HG03354 (cell line): Measurements from ENCODE around the gene POLR3G.

Source experiments
- ATAC-seq: cut with Tn5 transposase; IDR thresholded peaks from one replicate; pipeline ENCODE4 v1.9.1; 2021; ENCODE audit warnings: mild to moderate bottlenecking; ENCODE audit not compliant: unreplicated experiment, poor library complexity, severe bottlenecking

POLR3G gene

DNA sequence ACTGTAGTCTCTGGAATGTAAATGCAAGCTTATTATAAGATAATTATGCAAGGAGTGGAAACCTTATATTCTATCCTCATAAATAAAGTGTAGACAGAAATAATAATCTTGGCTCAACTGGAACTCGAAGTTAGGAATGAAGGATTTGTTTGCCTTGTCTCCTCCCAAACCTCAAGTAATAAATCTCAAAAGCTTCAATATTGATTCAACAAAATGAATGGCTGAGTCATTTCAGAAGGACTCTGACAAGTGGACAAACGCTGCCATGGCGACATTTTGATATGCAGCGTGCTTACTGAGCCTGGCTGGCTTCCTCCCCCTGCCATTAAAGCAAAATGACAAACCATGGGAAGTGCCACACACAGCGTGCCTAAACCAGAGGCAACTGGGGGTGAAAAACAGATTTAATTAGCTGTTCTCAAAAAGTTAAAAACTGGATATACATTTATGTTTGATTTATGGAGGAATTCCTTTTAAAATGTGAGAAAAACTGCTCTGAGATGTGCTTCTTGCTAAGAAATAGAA, 73.5 kb downstream of the POLR3G start:
- no peak for ATAC-seq

DNA sequence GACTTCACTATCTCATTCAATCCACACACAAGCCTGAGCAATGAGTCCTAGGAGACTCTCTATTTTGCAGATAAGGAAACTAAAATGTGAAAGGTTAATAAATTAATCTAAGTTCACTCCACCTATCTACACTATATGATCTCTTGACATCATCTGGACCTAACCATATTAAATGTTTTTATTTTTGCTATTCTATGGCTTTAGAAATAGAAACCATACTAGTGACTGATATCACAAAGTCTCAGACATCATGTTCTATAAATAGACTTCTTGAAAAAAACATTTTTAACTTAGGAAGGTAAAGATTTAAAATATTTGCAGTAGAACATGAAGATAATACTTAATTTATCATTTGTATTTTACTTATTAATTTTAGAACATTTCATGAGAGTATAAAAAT, 74.6 kb downstream of the POLR3G start:
- no peak for ATAC-seq

DNA sequence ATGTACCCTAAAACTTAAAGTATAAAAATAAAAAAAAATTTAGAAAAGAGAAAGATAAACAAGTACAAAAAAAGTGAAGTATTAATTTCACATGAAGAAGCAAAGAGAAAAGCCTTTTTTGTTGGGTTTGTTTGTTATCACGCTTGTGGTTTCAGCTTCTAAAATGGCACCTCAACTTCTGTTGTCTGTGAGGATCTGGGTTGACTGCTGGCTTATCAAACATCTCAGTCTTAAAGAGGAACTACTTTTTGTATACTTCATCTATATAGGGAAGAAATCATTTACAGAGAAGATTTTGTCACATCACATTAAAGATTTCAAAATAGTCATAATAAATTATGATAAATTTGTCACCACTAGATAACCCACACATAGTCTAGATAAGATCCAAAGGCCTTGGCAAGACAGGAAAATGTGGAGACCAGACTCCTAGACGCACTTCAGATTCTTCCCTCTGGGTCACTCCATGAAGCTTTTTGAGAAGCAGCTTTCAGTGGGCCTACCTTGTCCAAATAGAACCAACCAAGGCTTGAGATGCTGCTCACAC, 75.1 kb downstream of the POLR3G start:
- no peak for ATAC-seq

DNA sequence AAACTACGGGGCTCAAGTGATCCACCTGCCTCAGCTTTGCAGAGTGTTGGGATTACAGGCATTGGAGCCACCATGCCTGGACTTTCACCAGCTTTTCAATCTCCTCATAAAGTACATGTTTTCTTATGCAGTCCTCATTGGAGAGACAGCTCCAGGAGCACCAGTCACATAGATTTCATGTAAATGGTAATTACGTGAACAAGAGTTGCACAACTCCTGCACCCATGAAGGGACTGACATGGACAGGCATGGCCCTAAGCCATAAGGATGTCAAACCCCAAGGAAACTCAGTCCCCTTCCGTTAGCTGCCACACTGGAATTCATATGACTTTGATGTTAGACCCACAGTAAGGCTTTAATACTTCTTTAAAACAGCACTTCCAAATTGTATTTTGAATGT, 76.3 kb downstream of the POLR3G start:
- ATAC-seq, result no peak

DNA sequence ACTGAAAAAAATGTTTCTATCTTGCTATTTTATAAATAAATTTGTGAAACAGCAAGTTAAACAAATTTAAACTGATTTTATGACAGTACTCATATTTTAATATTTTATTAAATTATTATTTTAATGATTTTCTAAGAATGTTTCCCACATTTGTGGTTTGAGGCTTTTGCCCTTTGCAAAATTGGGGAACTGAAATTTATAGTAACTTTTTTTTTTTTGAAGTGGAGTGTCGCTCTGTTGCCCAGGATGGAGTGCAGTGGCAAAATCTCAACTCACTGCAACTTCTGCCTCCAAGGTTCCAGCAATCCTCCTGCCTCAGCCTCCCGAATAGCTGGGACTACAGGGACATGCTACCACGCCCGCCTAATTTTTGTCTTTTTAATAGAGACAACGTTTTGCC, 76.7 kb downstream of the POLR3G start:
- ATAC-seq, result no peak

DNA sequence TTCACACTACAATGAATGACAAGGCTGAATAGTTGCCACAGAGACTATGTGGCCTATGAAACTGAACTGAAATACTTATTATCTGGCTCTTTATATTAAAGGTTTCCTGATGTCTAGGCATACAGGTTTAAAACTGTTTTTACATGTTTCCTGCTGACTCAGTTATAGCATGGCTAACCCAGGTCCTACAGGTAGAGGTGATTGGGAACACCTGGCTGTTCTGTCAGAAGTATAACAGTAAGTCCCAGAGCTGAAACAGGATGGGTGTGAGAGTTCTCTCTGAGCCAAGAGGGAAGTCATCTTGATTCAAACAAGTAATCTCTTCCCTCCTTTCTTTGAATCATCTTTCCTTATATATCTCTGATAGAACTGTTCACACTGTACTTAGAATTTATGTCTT, 79.0 kb downstream of the POLR3G start:
- ATAC-seq, result no peak

DNA sequence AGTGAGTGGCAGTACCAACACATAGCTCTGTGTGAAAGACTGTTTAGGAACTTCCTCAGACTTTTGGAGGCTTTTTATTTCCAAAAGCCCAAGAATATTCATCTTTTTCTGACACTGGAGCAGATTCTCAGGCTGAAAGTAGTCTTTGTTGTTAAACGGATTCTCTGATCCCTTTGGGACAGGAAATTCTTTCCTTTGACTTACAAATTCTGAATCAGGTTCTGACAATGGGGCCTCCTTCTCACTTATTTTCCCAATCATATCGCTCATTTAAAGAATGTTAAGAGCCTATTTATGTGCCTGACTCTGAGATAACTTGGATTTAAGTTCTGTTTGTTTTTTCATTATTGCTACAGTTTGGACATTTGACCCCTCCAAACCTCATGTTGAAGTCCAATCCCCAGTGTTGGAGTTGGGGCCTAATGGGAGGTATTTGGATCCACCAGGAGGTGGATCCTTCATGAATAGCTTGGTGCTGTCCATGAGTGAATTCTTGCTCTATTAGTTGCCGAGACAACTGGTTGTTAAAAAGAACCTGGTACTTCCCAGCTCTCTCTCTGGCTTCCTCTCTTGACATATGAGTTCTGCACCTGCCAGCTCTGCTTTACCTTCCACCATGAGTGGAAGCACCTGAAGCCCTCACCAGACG, 79.8 kb downstream of the POLR3G start:
- no peak for ATAC-seq

DNA sequence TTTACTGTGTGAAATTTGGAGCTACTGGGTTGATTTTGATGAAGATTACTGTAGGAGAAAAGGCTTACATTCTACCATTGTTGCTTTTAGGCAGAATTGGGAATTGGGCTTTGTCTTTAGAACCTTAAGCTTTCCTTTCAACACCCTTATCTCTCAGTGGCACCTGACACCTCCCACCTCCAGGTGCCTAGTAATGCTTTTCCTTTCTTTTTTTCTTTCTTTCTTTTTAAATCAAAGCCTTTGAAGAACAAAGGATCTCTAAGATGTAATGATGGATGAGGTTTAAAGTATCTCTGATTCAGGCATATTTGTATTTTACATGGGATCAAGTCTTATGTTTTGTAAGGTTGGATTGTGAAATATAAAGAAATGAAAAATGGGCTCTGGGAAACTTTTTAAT, 81.0 kb downstream of the POLR3G start:
- no peak for ATAC-seq

DNA sequence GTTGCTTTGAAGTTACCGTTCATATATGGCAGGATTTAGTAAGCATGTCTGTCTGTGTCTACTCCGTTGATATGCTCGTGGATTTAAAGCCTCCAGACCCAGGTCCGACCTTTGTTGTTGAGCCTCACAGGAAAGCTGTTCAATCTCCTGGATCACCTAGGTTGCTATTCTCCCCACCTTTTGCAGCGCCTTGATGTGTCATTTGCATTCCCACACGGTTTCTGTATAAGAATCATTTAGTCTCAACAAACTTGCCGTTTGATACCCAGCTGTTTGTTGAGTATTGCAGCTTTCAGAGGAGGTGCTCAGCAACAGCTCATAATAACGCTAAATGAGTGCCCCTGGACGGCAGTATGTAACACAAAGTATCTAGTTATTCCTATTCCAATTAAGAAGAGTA, 82.7 kb downstream of the POLR3G start:
- ATAC-seq, result no peak

DNA sequence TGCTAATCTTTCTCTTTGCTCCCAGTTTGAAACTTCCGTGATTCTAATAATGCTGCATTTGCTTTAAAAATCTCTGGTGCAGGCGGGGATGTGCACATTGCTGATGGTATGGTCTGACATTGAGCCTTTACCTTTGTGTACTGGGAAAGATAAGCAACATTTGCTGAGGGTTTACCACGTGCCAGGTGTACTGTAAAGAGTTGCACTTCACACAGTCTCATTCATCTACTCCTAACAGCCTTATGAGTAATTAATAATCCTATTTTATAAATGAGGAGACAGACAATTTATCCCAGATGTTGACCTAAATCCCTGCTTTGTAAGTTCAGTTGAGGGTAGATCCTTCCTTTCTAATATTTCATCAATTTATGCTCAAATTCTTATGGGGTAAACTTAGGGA, 83.2 kb downstream of the POLR3G start:
- ATAC-seq, result no peak

DNA sequence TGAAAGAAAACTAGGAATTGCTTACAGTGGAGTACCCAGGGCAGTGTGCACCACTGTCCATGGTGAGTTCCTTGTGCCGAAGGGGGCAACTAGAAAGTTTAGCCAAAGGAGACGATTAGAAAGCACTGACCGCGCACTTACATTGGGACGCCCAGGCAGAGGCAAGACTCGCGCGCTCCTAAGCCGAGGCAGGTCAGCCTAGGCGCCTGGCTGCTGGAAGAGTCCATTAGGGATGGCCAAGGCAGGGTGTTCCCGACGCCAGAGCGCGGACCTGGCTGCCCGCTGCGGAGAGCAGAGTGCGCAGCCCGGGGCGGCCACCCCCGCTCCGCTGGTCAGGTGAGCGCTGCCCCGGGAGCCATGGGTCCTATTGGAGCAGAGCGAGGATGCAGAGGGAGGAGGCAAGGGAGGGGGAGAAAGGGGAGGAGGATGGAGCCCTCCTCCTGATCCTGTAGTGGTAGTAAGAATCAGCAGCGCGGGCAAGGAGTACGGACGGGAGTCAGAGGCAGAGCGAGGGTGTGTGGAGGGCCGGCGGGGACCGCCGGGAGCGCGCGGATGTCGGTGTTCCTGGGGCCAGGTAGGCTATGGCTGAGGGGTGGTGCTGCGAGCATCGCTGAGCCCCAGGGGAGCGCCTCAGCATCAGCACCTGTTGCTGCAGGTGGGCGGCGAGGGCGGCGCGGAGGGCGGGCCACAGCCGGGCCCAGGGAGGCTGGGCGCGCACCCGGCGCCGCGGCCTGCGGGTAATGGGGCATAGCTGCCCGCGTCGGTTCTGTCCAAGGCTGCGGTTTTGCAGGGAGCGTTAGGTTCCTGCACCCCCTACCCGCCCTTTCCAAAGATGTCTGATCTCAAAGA, 83.9 kb downstream of the POLR3G start, which contains the start of gene ADGRV1:
Gene ADGRV1, plus strand, starts transcription at position 454 of the 849 bp plus-strand sequence. Its CDS starts 99 bp downstream, at position 553.
- ATAC-seq, result peak; percentile 53

DNA sequence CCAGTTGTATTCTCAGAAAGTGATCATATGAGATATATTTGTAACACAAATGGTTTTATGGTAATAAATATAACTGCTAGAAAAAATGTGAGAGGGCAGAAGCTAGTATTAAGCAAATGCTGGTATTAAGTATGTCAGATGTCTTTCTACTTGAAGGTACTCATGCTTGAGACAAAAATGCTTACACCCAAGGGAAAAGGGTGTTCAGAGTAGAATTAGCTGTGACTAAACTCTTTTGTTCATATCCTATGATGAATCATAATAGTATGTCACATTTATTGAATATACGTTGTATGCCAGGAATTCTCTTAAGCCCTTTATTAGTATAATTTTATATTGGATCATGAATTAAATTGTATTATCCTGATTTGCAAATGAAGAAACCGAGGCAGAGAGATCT, 86.1 kb downstream of the POLR3G start:
- ATAC-seq, result no peak

DNA sequence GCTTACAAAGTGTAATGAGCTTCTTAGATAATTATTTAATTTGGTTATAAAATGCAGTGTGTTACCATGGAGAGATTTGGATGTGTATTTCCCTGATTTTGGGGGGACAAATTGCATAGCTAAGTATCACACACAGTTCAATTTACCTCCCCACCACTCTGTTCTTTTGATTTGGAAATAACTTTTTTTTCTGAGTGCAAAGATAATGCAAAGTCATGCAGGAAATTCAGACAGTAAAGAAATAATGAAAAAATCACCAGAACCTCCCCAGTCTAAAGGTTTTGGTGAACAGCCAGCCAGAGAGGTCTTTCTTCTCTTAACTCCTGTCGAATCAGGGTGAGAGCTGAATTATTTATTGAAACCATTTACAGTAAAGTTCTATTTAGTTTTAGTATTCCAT, 87.1 kb downstream of the POLR3G start:
- no peak for ATAC-seq

DNA sequence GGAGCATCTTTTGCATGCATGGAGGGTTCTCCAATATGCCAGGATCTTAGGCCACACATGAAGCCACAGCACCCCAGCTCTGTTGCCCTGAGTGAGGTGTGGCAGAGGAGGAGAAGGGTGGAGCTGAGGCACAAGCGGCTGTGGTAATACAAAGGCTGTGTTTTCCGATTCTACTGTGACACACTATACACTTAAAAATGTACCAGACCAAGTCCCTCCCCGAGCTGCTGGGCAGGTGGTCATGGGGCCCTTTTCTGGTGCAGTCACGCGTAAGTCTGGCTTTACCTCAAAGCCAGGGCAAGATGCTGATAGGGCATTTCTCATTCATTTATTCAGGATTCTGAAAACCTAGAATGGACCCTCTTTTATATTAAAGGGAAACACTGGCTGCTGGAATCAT, 87.7 kb downstream of the POLR3G start:
- no peak for ATAC-seq

DNA sequence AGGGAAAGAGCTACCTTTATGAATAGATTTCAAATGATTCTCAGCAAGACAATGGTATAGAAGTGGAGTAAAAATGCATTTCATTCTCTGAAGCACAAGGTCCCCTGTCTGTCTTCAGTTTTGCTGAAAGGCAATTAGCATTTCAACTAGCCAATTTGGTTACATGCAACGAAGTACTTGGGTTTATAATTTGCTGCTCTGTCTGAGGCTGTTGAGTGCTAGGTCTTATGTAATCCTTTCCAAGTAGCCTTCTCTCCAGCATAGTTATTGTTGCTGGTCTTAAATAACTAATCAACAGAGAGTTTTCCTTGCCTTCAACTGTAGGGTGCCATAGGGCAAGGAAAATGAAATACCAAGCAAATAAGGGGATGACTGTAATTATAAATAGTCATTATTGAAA, 88.4 kb downstream of the POLR3G start:
- no peak for ATAC-seq
